ENCODE measurements around the gene SUPT20H.

SUPT20H gene

DNA sequence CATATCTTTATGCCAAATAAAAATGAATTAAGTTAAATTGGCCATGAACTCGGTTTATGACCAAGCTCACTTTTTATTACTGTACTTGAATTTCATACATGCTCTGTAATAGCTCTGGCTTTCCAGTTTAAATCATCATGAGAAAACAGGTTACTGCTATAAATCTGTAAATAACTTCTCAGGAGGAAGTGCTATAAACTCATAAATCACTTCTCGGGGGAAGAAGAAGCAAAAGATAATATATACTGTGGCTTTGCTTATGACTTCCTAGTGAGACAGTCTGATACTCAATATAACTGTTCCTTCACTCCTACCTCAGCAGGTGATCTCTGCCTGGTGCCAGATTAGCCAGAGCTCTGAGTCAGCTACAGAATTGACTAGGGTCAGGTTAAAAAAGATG is 12.5 kb downstream of the SUPT20H start (continued):
- TF ChIP-seq, protein P1, sequence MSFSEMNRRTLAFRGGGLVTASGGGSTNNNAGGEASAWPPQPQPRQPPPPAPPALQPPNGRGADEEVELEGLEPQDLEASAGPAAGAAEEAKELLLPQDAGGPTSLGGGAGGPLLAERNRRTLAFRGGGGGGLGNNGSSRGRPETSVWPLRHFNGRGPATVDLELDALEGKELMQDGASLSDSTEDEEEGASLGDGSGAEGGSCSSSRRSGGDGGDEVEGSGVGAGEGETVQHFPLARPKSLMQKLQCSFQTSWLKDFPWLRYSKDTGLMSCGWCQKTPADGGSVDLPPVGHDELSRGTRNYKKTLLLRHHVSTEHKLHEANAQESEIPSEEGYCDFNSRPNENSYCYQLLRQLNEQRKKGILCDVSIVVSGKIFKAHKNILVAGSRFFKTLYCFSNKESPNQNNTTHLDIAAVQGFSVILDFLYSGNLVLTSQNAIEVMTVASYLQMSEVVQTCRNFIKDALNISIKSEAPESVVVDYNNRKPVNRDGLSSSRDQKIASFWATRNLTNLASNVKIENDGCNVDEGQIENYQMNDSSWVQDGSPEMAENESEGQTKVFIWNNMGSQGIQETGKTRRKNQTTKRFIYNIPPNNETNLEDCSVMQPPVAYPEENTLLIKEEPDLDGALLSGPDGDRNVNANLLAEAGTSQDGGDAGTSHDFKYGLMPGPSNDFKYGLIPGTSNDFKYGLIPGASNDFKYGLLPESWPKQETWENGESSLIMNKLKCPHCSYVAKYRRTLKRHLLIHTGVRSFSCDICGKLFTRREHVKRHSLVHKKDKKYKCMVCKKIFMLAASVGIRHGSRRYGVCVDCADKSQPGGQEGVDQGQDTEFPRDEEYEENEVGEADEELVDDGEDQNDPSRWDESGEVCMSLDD (tag by site-specific recombination; IDR thresholded peaks at IDR 0.05): no peak
- TF ChIP-seq ZNF623 (tag by site-specific recombination; IDR thresholded peaks at IDR 0.05) (no peak), ZNF449 (tag by site-specific recombination; IDR thresholded peaks at IDR 0.05) (peak; percentile 60; the same call in 1 of the 2 replicates), ZNF624 (tag by site-specific recombination; IDR thresholded peaks at IDR 0.05) (peak; percentile 78; the same call in 1 of the 2 replicates), ZNF266 (tag by site-specific recombination; IDR thresholded peaks at IDR 0.05; ENCODE audit: low read depth) (no peak), KLF16 (tag by site-specific recombination; IDR thresholded peaks at IDR 0.05) (peak; percentile 78), WT1 (tag by site-specific recombination; IDR thresholded peaks at IDR 0.05) (peak; percentile 97), YY2 (tag by site-specific recombination; IDR thresholded peaks at IDR 0.05) (no peak), ZNF16 (tag by site-specific recombination; IDR thresholded peaks at IDR 0.05; ENCODE audit: low read depth) (no peak), ZNF114 (tag by site-specific recombination; IDR thresholded peaks at IDR 0.05) (no peak), ZNF366 (tag by site-specific recombination; conservative IDR thresholded peaks at IDR 0.05) (peak; percentile 92), ZNF324 (tag by site-specific recombination; IDR thresholded peaks at IDR 0.05) (peak; percentile 82; the same call in 1 of the 2 replicates), ZNF544 (tag by site-specific recombination; IDR thresholded peaks at IDR 0.05) (no peak), ZNF596 (tag by site-specific recombination; IDR thresholded peaks at IDR 0.05) (peak; percentile 72), ZNF221 (tag by site-specific recombination; IDR thresholded peaks at IDR 0.05; ENCODE audit: borderline replicate concordance) (no peak), ZNF362 (tag by site-specific recombination; IDR thresholded peaks at IDR 0.05) (peak; percentile 60; the same call in 1 of the 2 replicates), ZNF639 (tag by site-specific recombination; IDR thresholded peaks at IDR 0.05) (peak; percentile 85; the same call in 1 of the 2 replicates), KLF10 (tag by site-specific recombination; IDR thresholded peaks at IDR 0.05) (peak; percentile 86), SETDB1 (IDR thresholded peaks at IDR 0.05; ENCODE audit: insufficient read length, low read length) (no peak), ZNF37A (tag by site-specific recombination; IDR thresholded peaks at IDR 0.05) (no peak), ZNF692 (tag by site-specific recombination; IDR thresholded peaks at IDR 0.05) (peak; percentile 51; the same call in 1 of the 2 replicates), ZNF777 (tag by site-specific recombination; IDR thresholded peaks at IDR 0.05; ENCODE audit: borderline replicate concordance) (no peak)
- TF ChIP-seq, protein P2, sequence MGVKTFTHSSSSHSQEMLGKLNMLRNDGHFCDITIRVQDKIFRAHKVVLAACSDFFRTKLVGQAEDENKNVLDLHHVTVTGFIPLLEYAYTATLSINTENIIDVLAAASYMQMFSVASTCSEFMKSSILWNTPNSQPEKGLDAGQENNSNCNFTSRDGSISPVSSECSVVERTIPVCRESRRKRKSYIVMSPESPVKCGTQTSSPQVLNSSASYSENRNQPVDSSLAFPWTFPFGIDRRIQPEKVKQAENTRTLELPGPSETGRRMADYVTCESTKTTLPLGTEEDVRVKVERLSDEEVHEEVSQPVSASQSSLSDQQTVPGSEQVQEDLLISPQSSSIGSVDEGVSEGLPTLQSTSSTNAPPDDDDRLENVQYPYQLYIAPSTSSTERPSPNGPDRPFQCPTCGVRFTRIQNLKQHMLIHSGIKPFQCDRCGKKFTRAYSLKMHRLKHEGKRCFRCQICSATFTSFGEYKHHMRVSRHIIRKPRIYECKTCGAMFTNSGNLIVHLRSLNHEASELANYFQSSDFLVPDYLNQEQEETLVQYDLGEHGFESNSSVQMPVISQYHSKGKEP (tag by site-specific recombination; IDR thresholded peaks at IDR 0.05): peak; percentile 86
- TF ChIP-seq, protein P3, sequence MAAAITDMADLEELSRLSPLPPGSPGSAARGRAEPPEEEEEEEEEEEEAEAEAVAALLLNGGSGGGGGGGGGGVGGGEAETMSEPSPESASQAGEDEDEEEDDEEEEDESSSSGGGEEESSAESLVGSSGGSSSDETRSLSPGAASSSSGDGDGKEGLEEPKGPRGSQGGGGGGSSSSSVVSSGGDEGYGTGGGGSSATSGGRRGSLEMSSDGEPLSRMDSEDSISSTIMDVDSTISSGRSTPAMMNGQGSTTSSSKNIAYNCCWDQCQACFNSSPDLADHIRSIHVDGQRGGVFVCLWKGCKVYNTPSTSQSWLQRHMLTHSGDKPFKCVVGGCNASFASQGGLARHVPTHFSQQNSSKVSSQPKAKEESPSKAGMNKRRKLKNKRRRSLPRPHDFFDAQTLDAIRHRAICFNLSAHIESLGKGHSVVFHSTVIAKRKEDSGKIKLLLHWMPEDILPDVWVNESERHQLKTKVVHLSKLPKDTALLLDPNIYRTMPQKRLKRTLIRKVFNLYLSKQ (tag by site-specific recombination; IDR thresholded peaks at IDR 0.05; ENCODE audit: borderline replicate concordance): no peak
- TF ChIP-seq, protein P4, sequence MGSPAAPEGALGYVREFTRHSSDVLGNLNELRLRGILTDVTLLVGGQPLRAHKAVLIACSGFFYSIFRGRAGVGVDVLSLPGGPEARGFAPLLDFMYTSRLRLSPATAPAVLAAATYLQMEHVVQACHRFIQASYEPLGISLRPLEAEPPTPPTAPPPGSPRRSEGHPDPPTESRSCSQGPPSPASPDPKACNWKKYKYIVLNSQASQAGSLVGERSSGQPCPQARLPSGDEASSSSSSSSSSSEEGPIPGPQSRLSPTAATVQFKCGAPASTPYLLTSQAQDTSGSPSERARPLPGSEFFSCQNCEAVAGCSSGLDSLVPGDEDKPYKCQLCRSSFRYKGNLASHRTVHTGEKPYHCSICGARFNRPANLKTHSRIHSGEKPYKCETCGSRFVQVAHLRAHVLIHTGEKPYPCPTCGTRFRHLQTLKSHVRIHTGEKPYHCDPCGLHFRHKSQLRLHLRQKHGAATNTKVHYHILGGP (tag by site-specific recombination; IDR thresholded peaks at IDR 0.05): peak; percentile 94

Measured in HEK293 (cell line).